Effector memory CD4-positive, alpha-beta T cell (primary cell): ENCODE measurements around the gene BSCL2.
A peak's percentile ranks its signal among the peaks of the same experiment; 100 is the strongest.
"Not testable (repeated sequence)": the region's sequence is repeated elsewhere in the genome, so short reads cannot be mapped to it uniquely, and the experiment has no call there.

ENCODE experiments used
- DNase-seq, 3 donors: peaks; one replicate each; pipeline ENCODE4 v3.0.0-alpha.2; 2020
- H3K27ac ChIP-seq: 2 replicates; pipeline ENCODE4 v1.7.0; 2013; ENCODE audit warnings: mild to moderate bottlenecking, low read length, moderate library complexity; ENCODE audit not compliant: insufficient read depth, poor library complexity, severe bottlenecking
- H3K27me3 ChIP-seq: replicated peaks from 2 replicates; pipeline ENCODE4 v1.7.0; 2013; ENCODE audit warnings: mild to moderate bottlenecking, low read length; ENCODE audit not compliant: insufficient read depth, control insufficient read depth, poor library complexity, severe bottlenecking
- H3K36me3 ChIP-seq: 2 replicates; pipeline ENCODE4 v1.7.0; 2013; ENCODE audit warnings: mild to moderate bottlenecking, low read length, moderate library complexity; ENCODE audit not compliant: control insufficient read depth, insufficient read depth
- H3K4me1 ChIP-seq: 2 replicates; pipeline ENCODE4 v1.7.0; 2013; ENCODE audit warnings: low read length, mild to moderate bottlenecking; ENCODE audit not compliant: control insufficient read depth, insufficient read depth, poor library complexity, severe bottlenecking
- H3K4me3 ChIP-seq: 2 replicates; pipeline ENCODE4 v1.7.0; 2013; ENCODE audit warnings: low read length, low read depth, mild to moderate bottlenecking; ENCODE audit not compliant: insufficient read depth, poor library complexity, severe bottlenecking
- H3K9me3 ChIP-seq: 2 replicates; pipeline ENCODE4 v1.7.0; 2013; ENCODE audit warnings: mild to moderate bottlenecking, low read length, moderate library complexity; ENCODE audit not compliant: control insufficient read depth

BSCL2 gene

DNA sequence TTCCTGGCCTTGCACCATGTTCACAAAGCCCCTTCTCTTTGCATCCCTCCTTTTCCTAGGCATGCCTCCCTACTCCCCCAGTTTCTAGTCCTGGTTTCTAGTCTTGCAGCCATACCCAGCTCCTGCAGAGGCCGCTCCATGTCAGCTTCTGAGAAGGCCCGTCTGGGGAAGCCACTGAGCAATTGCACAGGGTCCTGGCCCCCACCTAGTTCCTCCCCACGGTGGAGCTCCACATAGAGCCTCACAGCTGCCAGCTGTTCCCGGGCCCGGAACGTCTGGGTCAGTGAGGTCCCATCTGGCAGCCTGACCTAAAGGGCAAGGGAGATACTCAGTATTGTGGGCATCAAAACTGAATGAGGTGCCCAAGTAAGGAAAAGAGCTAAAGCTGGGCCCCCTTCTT lies 30.5 kb downstream of the BSCL2 start:
- Histone ChIP-seq H3K4me3 (no peak overlapping the region), H3K36me3 (peaks cover 8% of the 10 kb centered on the region), H3K4me1 (peaks cover 21% of the 10 kb centered on the region), H3K27ac (peak overlapping the region; percentile 18), H3K9me3 (no peaks in the 10 kb centered on the region), H3K27me3 (no peaks in the 10 kb centered on the region)
- no peak for DNase-seq

DNA sequence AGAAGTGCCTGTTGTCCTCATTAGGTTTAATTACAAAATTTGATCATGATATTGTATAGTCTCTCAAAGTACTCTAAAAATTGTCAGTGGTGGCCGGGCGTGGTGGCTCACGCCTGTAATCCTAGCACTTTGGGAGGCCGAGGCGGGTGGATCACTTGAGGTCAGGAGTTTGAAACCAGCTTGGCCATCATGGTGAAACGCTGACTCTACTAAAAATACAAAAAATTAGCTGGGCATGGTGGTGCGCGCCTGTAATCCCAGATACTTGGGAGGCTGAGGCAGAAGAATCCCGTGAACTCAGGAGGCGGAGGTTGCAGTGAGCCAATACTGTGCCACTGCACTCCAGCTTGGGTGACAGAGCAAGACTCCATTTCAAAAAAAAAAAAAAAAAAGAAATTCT lies 31.8 kb downstream of the BSCL2 start:
- not testable (repeated sequence) for H3K27me3 ChIP-seq

DNA sequence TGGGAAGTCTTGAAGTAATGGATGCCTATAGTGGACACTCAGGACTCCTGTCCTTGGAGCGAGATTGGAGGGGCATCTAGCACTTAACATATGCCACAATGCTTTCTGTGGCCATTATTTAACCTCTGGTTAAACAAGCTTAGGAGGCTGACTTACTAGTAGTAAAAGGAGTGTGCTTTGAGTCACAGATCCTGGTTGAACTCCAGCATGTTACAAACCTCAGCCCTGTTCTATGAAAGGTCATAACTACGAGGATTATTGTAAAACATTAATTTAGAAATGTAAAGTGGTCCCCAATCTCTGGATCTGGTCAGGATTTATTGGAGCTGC lies 34.1 kb downstream of the BSCL2 start:
- no peak overlapping the region for H3K4me3 ChIP-seq
- no peaks in the 10 kb centered on the region for H3K9me3 ChIP-seq
- peak overlapping the region; percentile 5 for H3K27ac ChIP-seq
- no peak for DNase-seq
- H3K36me3 ChIP-seq = peaks cover 8% of the 10 kb centered on the region
- H3K27me3 ChIP-seq = no peaks in the 10 kb centered on the region
- peaks cover 16% of the 10 kb centered on the region for H3K4me1 ChIP-seq

More for the DNA sequence above, 31.8 kb downstream of the BSCL2 start:
- H3K36me3 ChIP-seq, H3K9me3 ChIP-seq, DNase-seq, H3K27ac ChIP-seq, H3K4me3 ChIP-seq: not testable (repeated sequence)
- peaks cover 21% of the 10 kb centered on the region for H3K4me1 ChIP-seq

GRCh38 chr11:62671608-62672389 lies 35.4 kb downstream of the BSCL2 start, which contains the start of the genes LBHD1 and UQCC3:
Gene LBHD1, minus strand, starts transcription at chr11:62672267. Its CDS starts 2,236 bp downstream, at chr11:62670031.
Gene UQCC3, plus strand, starts transcription at chr11:62671673. Its CDS starts 73 bp downstream, at chr11:62671746.
- Histone ChIP-seq H3K4me1 (peaks cover 22% of the 10 kb centered on the region), H3K36me3 (peaks cover 10% of the 10 kb centered on the region), H3K27ac (peak within 1 kb of the TSS; percentile 67), H3K27me3 (no peaks in the 10 kb centered on the region), H3K4me3 (peak within 1 kb of the TSS; percentile 82), H3K9me3 (no peaks in the 10 kb centered on the region)
- DNase-seq = peak; percentile 49 to 57 (median 52)

GRCh38 chr11:62671236-62671607 lies 36.0 kb downstream of the BSCL2 start:
- H3K36me3 ChIP-seq = peaks cover 14% of the 10 kb centered on the region
- peak overlapping the region; percentile 67 for H3K27ac ChIP-seq
- peaks cover 28% of the 10 kb centered on the region for H3K4me1 ChIP-seq
- no peaks in the 10 kb centered on the region for H3K9me3 ChIP-seq
- no peaks in the 10 kb centered on the region for H3K27me3 ChIP-seq
- H3K4me3 ChIP-seq = peak overlapping the region; percentile 82
- no peak for DNase-seq

DNA sequence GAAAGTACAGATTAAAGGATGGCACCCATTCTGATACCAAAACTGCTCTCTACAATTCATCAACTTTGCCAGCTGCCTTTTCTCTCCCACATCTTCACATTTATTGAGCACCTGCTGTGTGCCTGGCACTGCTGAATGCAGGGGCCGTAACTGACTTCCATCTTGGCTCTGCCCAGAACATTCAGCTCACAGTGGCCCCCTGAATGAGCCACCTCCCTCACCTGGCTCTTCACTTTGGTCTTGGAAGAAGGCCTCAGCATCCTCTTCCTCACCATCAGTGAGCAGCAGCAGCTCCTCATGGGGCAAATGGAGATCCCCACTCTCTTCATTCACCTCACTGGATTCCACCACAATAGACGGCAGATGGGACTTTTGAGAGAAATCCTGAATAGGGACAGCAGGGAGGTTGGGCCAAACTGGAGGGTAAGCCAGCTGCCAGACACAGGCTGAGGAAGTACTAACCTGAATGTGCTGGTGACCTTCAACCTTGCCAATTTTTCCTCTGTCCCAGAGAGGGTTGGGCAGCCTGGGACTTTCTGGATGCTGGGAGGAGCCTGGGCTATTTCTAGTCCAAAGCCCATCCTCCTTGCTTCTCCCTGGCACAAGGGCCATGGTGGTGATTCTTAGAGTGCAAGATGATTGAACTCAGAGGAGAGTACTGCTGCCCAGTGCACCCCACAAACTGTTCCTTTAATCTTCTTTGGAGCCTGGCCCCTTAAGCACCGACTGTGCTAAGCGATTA lies 37.6 kb downstream of the BSCL2 start:
- Histone ChIP-seq H3K9me3 (no peaks in the 10 kb centered on the region), H3K27me3 (no peaks in the 10 kb centered on the region), H3K4me3 (no peak overlapping the region), H3K27ac (peak overlapping the region; percentile 25), H3K36me3 (peaks cover 13% of the 10 kb centered on the region), H3K4me1 (peaks cover 31% of the 10 kb centered on the region)
- DNase-seq = no peak

DNA sequence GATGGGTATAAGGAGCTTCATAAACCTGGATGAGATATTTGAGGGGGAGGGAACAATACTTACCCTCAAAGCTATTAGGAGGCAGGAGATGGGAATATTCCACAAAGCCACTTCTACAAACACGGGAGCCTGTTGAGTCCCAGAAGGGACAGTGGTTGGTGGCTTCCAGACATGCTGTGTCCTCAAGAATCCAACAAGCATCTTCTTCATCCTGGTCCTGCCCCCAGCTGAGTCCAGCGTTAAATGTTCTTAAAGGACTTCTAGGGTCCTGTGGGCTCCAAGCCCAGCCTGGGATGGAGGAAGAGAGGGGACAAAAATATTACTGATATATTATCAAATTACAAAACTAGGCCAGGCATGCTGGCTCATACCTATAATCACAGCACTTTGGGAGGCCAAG lies 39.8 kb downstream of the BSCL2 start:
- Histone ChIP-seq H3K4me3 (no peak overlapping the region), H3K27me3 (no peaks in the 10 kb centered on the region), H3K27ac (no peak overlapping the region), H3K4me1 (peaks cover 22% of the 10 kb centered on the region), H3K9me3 (no peaks in the 10 kb centered on the region), H3K36me3 (peaks cover 19% of the 10 kb centered on the region)
- DNase-seq = no peak

DNA sequence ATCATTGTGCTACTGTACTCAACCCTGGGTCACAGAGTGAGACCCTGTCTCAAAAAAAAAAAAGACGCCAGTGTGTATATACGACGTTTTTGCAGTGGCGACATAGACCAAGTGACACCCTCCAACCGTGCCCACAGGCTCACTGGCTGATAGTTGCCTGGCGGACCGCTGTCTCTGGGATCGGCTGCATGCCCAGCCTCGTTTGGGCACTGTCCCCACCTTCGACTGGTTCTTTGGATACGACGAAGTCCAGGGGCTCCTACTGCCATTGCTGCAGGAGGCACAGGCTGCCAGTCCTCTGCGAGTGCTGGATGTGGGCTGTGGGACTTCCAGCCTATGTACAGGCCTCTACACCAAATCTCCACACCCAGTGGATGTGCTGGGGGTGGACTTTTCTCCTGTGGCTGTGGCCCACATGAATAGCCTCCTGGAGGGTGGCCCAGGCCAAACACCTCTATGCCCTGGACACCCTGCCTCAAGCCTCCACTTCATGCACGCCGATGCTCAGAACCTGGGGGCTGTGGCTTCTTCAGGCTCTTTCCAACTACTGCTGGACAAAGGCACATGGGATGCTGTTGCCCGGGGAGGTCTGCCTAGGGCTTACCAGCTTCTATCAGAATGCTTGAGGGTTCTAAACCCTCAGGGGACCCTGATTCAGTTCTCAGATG lies 40.8 kb downstream of the BSCL2 start:
- Histone ChIP-seq H3K36me3 (peaks cover 22% of the 10 kb centered on the region), H3K9me3 (no peaks in the 10 kb centered on the region), H3K4me1 (peaks cover 20% of the 10 kb centered on the region), H3K27me3 (no peaks in the 10 kb centered on the region), H3K4me3 (peak overlapping the region; percentile 75), H3K27ac (peak overlapping the region; percentile 68)
- no peak for DNase-seq

DNA sequence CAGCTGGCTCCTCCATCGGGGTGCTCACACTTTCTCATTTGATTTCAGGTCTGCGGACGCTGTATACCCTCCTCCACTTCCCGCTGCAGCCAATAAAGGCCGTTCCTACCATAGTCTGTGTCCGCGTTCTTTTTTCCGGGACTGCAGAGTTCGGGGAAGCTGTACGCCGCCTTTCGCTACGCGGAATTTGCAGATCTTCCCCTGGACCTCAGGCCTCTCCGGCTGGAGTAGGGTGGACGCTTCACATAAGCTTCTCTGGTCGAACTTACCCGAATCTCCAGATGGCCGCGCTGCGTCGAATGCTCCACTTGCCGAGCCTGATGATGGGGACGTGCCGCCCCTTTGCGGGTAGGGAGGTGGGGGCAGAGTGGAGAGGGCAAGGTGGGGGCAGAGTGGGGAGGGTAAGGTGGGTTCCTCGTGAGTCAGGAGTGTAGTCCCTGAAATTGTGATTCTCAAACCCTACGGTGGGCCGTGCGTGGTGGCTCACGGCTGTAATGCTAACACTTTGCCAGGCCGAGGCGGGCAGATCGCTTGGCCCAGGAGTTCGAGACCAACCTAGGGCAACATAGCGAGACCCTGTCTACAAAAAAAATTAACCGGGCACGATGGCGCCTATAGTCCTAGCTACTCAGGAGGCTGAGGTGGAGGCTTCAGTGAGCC lies 41.5 kb downstream of the BSCL2 start:
- peak overlapping the region; percentile 68 for H3K27ac ChIP-seq
- no peaks in the 10 kb centered on the region for H3K27me3 ChIP-seq
- peak overlapping the region; percentile 75 for H3K4me3 ChIP-seq
- peaks cover 20% of the 10 kb centered on the region for H3K4me1 ChIP-seq
- H3K36me3 ChIP-seq = peaks cover 22% of the 10 kb centered on the region
- DNase-seq = peak; percentile 39 to 58 (median 51)
- no peaks in the 10 kb centered on the region for H3K9me3 ChIP-seq
